OCI-LY1 (cell line): Measurements from ENCODE around the gene DTWD1.
A peak's percentile ranks its signal among the peaks of the same experiment; 100 is the strongest.
"Not testable (repeated sequence)": the region's sequence is repeated elsewhere in the genome, so short reads cannot be mapped to it uniquely, and the experiment has no call there.

Source experiments
- H2AFZ ChIP-seq: fragments of 200-600 bp; sonication (generic), shearing (Covaris generic); 2 replicates; pipeline ENCODE4 v1.6.0; 2014; ENCODE audit warnings: antibody characterized with exemption, mild to moderate bottlenecking, low read length
- H3F3A ChIP-seq: fragments of 200-600 bp; sonication (generic), shearing (Covaris generic); 2 replicates; pipeline ENCODE4 v1.6.0; 2014; ENCODE audit warnings: mild to moderate bottlenecking, antibody characterized with exemption, low read length, moderate library complexity; ENCODE audit not compliant: insufficient read depth
- H3K27ac ChIP-seq: fragments of 200-600 bp; sonication (generic); 2 replicates; pipeline ENCODE4 v1.5.1; 2014; ENCODE audit warnings: low read length, mixed run types, mild to moderate bottlenecking, low read depth; ENCODE audit not compliant: poor library complexity, severe bottlenecking
- H3K27me3 ChIP-seq: fragments of 200-600 bp; sonication (generic); 2 replicates; pipeline ENCODE4 v1.6.0; 2014; ENCODE audit warnings: antibody characterized with exemption, mild to moderate bottlenecking, low read length, moderate library complexity; ENCODE audit not compliant: insufficient read depth
- H3K36me3 ChIP-seq: fragments of 200-600 bp; sonication (generic); 2 replicates; pipeline ENCODE4 v1.6.1; 2014; ENCODE audit warnings: mild to moderate bottlenecking, antibody characterized with exemption, low read length, moderate library complexity, mixed read lengths; ENCODE audit not compliant: insufficient read depth
- H3K4me1 ChIP-seq: fragments of 200-600 bp; sonication (generic); 2 replicates; pipeline ENCODE4 v1.5.1; 2014; ENCODE audit warnings: mild to moderate bottlenecking, low read length, moderate library complexity; ENCODE audit not compliant: insufficient read depth, severe bottlenecking
- H3K4me2 ChIP-seq: fragments of 200-600 bp; sonication (generic), shearing (Covaris generic); 2 replicates; pipeline ENCODE4 v1.6.1; 2014; ENCODE audit warnings: low read length
- H3K4me3 ChIP-seq: fragments of 200-600 bp; sonication (generic); 2 replicates; pipeline ENCODE4 v1.5.1; 2014; ENCODE audit warnings: low read length, low read depth, mild to moderate bottlenecking, mixed read lengths; ENCODE audit not compliant: poor library complexity, severe bottlenecking
- H3K79me2 ChIP-seq: fragments of 200-600 bp; shearing (Covaris generic); 2 replicates; pipeline ENCODE4 v1.6.1; 2016; ENCODE audit warnings: mixed run types, low read length, mixed read lengths; ENCODE audit not compliant: insufficient read depth
- H3K9ac ChIP-seq: fragments of 200-600 bp; sonication (generic), shearing (Covaris generic); 2 replicates; pipeline ENCODE4 v1.6.1; 2014; ENCODE audit warnings: mild to moderate bottlenecking, low read length, mixed read lengths
- H3K9me2 ChIP-seq: fragments of 200-600 bp; sonication (generic), shearing (Covaris generic); 2 replicates; pipeline ENCODE4 v1.6.1; 2014; ENCODE audit warnings: low read depth, mild to moderate bottlenecking, low read length, mixed read lengths
- H3K9me3 ChIP-seq: fragments of 200-600 bp; shearing (Covaris generic); 2 replicates; pipeline ENCODE4 v1.6.1; 2014; ENCODE audit warnings: low read length, mixed read lengths
- H4K20me1 ChIP-seq: fragments of 200-600 bp; sonication (generic), shearing (Covaris generic); 2 replicates; pipeline ENCODE4 v1.6.0; 2016; ENCODE audit warnings: mild to moderate bottlenecking, low read length; ENCODE audit not compliant: insufficient read depth
- CTCF ChIP-seq: fragments of 200-600 bp; sonication (generic), shearing (Covaris generic); IDR thresholded peaks from 2 replicates; pipeline ENCODE4 v1.5.1; 2017; ENCODE audit warnings: mild to moderate bottlenecking, antibody characterized with exemption, low read length, moderate library complexity, mixed read lengths
- EZH2 ChIP-seq: fragments of 200-600 bp; sonication (generic), shearing (Covaris generic); IDR thresholded peaks from 2 replicates; pipeline ENCODE4 v1.8.0; 2017; ENCODE audit warnings: borderline replicate concordance, mixed run types, mild to moderate bottlenecking, antibody characterized with exemption, low read length, moderate library complexity, mixed read lengths

The DTWD1 gene, protein sequence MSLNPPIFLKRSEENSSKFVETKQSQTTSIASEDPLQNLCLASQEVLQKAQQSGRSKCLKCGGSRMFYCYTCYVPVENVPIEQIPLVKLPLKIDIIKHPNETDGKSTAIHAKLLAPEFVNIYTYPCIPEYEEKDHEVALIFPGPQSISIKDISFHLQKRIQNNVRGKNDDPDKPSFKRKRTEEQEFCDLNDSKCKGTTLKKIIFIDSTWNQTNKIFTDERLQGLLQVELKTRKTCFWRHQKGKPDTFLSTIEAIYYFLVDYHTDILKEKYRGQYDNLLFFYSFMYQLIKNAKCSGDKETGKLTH

GRCh38 chr15:49620658-49621368 is at the start of gene DTWD1, which contains the start of gene FAM227B:
TSS of gene DTWD1 (plus strand) at chr15:49621048. CDS start at chr15:49625168, 4,120 bp downstream.
TSS of gene FAM227B (minus strand) at chr15:49620818. CDS start at chr15:49615171, 5,647 bp downstream.
- Histone ChIP-seq H2AFZ (peak within 1 kb of the TSS; percentile 99), H3K27ac (peak within 1 kb of the TSS; percentile 38), H3K9me3 (peaks cover 7% of the 10 kb centered on the region; the same call in 1 of the 2 replicates), H3K9ac (peak within 1 kb of the TSS; percentile 94), H3K36me3 (peaks cover 14% of the 10 kb centered on the region), H3K4me1 (peaks cover 24% of the 10 kb centered on the region), H3K79me2 (peaks cover 15% of the 10 kb centered on the region), H3K27me3 (no peaks in the 10 kb centered on the region), H3K9me2 (no peaks in the 10 kb centered on the region), H4K20me1 (no peaks in the 10 kb centered on the region), H3F3A (no peaks in the 10 kb centered on the region), H3K4me3 (peak within 1 kb of the TSS; percentile 86), H3K4me2 (peak within 1 kb of the TSS; percentile 96)
- TF ChIP-seq CTCF (no peak), EZH2 (no peak)

DNA sequence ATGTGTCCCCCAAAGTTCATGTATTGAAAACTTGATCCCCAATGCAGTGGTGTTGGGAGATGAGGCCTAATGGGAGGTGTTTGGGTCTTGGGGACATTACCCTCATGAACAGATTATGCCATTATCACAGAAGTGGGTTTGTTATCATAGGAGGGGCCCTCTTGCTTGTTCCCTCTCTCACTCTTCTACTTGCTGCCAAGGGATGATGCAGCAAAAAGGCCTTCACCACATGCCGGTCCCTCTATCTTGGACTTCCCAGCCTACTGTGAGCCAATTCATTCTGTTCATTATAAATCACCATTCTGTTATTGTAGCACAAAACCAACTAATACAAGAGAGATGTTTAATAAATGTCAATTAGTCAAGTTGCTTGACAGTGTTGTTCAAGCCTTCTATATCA is 47.4 kb upstream of the DTWD1 start:
- Histone ChIP-seq H3K9me3 (no peaks in the 10 kb centered on the region), H4K20me1 (no peaks in the 10 kb centered on the region), H3K9ac (no peak overlapping the region), H3K27ac (no peak overlapping the region), H2AFZ (no peak overlapping the region), H3F3A (no peaks in the 10 kb centered on the region), H3K36me3 (no peaks in the 10 kb centered on the region), H3K9me2 (no peaks in the 10 kb centered on the region), H3K79me2 (no peaks in the 10 kb centered on the region), H3K27me3 (no peaks in the 10 kb centered on the region), H3K4me1 (no peaks in the 10 kb centered on the region), H3K4me3 (no peak overlapping the region), H3K4me2 (no peak overlapping the region)
- TF ChIP-seq CTCF (no peak), EZH2 (no peak)

- Histone ChIP-seq H2AFZ (no peak overlapping the region), H3K27me3 (no peaks in the 10 kb centered on the region), H3K27ac (no peak overlapping the region), H3F3A (no peaks in the 10 kb centered on the region), H3K4me3 (no peak overlapping the region), H3K79me2 (no peaks in the 10 kb centered on the region), H3K4me1 (no peaks in the 10 kb centered on the region), H3K9me2 (no peaks in the 10 kb centered on the region), H3K9me3 (no peaks in the 10 kb centered on the region), H3K9ac (no peak overlapping the region), H3K4me2 (no peak overlapping the region), H3K36me3 (no peaks in the 10 kb centered on the region), H4K20me1 (no peaks in the 10 kb centered on the region)
- TF ChIP-seq CTCF (no peak), EZH2 (no peak)
These were observed 31.8 kb upstream of the DTWD1 start for GRCh38 chr15:49589030-49589429.

GRCh38 chr15:49592829-49593316 is 28.0 kb upstream of the DTWD1 start:
- not testable (repeated sequence) for H3K27ac ChIP-seq, H3F3A ChIP-seq, H3K4me3 ChIP-seq, H4K20me1 ChIP-seq, H3K27me3 ChIP-seq, H3K79me2 ChIP-seq, H3K4me1 ChIP-seq, H2AFZ ChIP-seq, H3K9ac ChIP-seq, H3K9me2 ChIP-seq, H3K9me3 ChIP-seq, H3K36me3 ChIP-seq, H3K4me2 ChIP-seq
